GM12865 (cell line): Measurements from ENCODE around the gene ATP1A2.

ENCODE experiments used
- DNase-seq: peaks from one replicate; pipeline ENCODE4 v3.0.0; 2010; ENCODE audit warnings: low read depth
- H3K4me3 ChIP-seq: 2 replicates; pipeline ENCODE4 v1.5.1; 2011; ENCODE audit warnings: mild to moderate bottlenecking, low read depth, low read length, control low read depth
- TF ChIP-seq, protein P1 (sequence below): IDR thresholded peaks from 2 replicates; pipeline ENCODE4 v1.5.1; 2011; ENCODE audit warnings: low read length, control low read depth, low read depth, inconsistent platforms; ENCODE audit not compliant: insufficient read depth; ENCODE audit errors: missing control alignments

Gene ATP1A2

GRCh38 chr1:160096274-160097116 is 19.1 kb upstream of the ATP1A2 start:
- no peak overlapping the region for H3K4me3 ChIP-seq
- no peak for DNase-seq
- TF ChIP-seq, protein P1, sequence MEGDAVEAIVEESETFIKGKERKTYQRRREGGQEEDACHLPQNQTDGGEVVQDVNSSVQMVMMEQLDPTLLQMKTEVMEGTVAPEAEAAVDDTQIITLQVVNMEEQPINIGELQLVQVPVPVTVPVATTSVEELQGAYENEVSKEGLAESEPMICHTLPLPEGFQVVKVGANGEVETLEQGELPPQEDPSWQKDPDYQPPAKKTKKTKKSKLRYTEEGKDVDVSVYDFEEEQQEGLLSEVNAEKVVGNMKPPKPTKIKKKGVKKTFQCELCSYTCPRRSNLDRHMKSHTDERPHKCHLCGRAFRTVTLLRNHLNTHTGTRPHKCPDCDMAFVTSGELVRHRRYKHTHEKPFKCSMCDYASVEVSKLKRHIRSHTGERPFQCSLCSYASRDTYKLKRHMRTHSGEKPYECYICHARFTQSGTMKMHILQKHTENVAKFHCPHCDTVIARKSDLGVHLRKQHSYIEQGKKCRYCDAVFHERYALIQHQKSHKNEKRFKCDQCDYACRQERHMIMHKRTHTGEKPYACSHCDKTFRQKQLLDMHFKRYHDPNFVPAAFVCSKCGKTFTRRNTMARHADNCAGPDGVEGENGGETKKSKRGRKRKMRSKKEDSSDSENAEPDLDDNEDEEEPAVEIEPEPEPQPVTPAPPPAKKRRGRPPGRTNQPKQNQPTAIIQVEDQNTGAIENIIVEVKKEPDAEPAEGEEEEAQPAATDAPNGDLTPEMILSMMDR = no peak

- peak overlapping the region; percentile 77 for H3K4me3 ChIP-seq
- TF ChIP-seq, protein P1 = no peak
- DNase-seq = no peak
Measured at GRCh38 chr1:160097151-160097910, 18.2 kb upstream of the ATP1A2 start.

- TF ChIP-seq, protein P1 = no peak
- DNase-seq = no peak
- peak within 1 kb of the TSS; percentile 77 for H3K4me3 ChIP-seq
Measured at GRCh38 chr1:160097911-160098851, 17.4 kb upstream of the ATP1A2 start, which contains the start of gene IGSF8. Gene IGSF8, minus strand, starts transcription at chr1:160098619. Its CDS starts 147 bp downstream, at chr1:160098472.

DNA sequence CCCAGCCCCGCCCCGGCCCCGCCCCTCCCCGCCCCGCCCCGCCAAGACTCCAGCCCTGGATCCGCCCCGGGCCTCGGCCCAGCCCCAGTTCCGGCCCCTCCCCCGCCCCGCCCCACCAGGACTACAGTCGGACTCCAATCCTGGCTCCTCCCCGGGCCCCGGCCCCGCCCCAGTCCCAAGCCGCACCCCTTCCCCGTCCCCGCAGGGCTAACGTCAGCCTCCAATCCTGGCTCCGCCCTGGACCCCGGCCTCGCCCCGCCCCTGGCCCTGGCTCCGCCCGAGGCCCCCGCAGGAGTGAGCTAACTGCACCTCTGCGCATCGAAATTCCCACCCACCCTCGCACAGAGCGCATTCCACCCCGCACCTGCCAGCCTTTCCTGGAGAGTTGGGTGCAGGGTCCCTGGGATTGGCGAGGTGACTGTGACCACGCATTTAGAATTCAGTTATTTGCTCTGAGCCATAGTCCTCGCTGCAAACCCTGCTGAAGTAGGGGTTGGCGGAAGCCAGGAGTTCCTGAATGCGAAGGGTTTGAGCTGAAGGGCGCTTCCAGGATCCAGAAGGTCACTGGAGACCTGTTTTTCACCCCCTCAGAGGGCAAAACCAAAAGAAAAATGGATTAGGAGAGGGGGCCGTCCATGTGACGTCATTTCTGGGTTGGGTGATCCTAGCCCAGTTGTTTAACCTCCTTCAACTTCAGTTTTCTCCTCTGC is 16.6 kb upstream of the ATP1A2 start:
- TF ChIP-seq, protein P1 = no peak
- DNase-seq = peak; percentile 97
- peak overlapping the region; percentile 61 for H3K4me3 ChIP-seq

DNA sequence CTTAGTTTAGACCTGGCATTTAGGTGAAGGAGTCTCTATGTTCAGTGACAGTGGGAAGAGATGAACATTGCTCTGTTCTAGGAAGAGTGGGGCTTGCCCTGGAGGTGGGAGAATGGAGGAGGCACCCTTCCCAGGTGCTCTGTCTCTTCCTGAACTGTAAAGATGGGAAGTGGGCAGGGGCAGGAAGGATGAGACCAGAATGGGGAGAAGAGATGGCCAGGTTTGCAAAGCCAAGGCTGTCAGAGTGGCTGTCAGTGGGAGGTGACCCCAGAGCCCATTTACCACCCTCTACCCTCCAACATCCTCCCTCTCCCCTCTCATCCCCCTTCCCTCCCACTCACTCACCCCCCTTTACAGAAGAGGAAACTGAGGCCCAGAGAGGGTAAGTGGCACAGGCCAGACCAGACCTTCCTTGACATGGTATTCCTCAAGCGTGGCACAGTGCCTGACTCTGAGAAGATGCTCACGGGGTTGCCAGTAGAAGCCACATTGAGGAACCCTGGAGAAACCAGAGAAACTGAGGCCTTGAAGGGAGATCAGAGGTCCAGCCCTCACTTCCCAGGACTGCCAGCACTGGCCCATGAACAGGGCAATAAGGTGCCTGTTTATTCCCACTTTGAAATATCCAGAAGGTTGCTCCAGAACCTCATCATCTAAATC is 15.7 kb upstream of the ATP1A2 start:
- TF ChIP-seq, protein P1 = no peak
- H3K4me3 ChIP-seq = no peak overlapping the region
- DNase-seq = no peak
